HTERT RPE-1 (cell line): ENCODE results near the gene GEN1.

Experiments used
- in situ Hi-C: fragments of 300-500 bp; cut with MboI; formaldehyde crosslinking; loops from 4 replicates; pipeline ENCODE4 v1.14.3; 2020; ENCODE audit warnings: low sequenced_read_pairs

Gene GEN1

DNA sequence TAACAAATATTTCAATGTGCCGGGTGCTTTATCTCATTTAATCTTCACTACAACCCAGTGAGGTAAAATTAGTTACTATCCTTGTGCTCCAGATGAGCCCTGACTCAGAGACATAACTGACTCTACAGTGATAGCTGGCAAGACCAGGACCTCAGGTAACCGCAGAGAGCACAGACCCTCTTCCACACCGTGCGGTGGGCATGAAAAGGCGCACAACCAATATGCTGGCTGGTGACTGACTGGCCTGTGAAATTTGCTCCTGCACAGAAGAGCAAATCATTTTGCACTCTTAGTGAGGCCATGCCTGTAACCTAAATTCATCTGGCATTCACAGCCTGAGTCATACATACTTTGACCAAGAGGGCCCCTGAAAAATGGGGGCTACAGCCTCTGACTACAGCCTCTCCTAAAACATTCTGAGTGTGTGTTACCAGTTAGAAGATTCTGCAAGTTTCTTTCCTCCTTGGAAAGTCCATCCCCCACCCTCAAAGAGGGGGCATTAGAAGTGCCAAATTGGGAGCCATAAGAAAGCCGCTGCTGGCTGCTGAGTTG is 39.9 kb downstream of the GEN1 start:
- in situ Hi-C loops, result no loop called here

DNA sequence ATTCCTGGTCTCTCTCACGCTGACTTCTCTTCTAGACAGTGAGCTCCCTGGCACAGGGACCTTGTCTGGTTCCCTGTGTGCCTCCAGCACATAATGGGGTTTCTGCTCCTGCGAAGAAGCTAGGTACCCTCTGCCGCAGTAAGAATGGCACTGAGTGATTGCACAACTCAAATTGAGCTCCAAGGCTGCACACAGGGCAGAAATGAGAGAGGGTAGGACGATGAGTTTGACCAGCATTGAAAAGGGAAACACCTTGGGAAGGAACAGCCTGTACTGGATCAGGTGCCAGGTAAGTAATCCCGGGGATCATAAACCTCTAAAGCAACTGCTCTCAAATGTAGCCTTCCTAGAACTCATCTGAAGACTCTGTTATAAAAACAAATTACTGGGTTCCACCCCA is 41.4 kb downstream of the GEN1 start:
- in situ Hi-C loops, result no loop called here

DNA sequence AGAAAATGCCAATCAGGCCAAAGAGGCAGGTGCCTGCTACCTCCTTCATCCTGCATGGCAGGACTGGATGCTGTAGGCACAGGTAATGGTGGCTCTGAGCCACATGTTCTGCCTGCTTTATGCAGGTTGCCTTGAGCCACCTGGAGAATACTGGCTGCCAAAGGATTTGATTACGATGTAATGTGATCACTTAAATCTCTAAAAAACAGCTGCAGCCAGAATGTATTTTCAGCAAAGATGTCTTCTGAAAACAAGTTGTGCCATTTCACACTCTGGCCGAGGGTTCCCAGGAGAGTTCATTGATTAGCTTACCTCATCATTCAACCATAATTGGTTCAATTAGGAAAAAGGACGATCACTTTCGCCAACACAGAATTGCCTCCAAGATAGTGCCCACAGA is 44.4 kb downstream of the GEN1 start:
- in situ Hi-C loops, result no loop called here

DNA sequence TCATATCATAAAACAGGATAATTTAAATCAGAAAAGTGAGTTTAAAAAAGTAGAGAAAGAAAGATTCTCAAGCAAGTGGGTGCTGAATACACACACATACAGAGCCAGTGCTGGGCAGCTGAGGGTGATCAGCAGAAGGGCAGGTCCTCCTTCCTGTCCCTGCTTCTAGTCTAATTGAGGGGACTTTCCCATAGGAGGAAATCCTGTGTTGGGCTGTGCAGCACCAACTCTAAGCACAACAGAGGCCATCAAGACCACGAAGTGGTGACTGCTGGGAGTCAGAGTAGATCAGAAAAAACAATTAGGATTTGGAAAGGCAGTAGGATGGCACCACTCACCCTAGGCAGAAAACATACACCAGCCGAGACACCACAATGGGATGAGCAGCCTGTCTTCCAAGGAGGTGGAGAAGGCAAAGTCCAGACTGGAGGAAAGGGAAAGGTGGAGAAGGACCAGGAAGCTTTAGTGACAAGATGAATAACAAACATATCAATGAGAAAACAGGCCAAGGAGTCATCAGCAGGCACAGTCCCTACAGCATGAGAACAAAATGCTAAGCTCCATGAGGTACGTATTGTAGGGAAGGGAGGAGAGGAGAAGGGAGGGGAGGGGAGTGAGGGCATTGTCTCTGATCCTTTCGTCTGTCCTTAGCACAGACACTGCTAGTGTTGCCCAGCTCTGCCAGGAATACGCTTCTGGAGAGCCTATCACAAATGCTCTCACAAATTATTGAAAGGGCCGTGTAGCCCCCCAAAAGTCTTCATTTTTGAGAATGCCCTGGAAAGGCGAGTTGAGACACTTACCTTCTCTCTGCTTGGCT is 45.6 kb downstream of the GEN1 start:
- in situ Hi-C loops, result no loop called here

DNA sequence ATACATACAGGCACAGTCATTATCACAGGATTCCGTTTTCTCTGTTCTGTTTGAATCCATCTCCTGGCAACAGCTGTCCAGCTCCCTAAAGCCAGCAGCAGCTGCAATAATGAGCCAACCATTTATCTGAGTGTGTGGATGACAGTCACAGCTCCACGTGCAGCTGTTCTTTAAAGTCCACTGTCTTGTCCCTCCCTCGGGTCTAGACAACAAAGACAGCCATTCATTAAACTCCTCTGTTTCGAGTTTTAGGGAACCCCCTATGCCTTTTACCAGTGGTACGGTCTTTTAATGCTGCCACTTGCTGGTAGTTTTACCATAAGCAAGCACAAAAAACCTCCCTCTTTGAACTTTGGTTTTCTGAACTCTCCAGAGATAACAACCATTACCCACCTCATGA is 46.3 kb downstream of the GEN1 start:
- in situ Hi-C loops, result no loop called here

DNA sequence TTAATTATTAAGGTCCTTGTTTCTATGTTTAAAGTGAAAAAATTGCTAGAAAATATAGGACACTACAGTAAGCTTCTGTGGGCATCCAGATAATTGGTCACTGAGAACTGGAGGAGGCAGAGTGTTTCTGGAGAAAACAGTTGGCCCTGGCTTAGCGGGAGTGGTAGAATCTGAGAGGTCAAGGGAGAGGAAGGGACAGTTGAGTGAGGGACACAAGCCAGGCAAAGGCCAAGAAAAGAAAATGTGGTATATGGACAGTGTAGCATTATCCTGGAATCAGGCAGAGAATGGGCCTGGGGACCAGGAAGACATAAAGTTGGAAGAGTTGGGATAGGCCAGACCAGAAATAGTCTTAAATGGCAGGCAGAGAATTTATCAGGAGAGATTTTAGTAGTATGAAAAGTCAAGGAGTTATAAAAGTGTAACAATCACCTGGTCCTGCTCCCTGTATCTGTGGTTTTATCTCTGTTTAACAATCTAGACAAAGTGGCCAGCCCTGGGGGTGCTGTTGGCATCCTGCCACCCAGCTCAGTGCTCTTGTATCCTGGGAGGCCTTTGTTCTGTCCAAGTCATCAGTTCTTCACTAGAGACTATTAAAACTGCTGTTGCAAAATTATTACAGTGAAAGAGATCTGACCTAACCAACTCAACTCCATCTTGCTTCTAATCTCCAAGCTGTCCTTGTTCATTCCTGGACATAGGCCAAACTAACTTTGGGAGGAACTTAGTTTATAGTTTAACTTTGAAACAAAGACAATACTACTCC is 46.9 kb downstream of the GEN1 start:
- in situ Hi-C loops, result no loop called here

DNA sequence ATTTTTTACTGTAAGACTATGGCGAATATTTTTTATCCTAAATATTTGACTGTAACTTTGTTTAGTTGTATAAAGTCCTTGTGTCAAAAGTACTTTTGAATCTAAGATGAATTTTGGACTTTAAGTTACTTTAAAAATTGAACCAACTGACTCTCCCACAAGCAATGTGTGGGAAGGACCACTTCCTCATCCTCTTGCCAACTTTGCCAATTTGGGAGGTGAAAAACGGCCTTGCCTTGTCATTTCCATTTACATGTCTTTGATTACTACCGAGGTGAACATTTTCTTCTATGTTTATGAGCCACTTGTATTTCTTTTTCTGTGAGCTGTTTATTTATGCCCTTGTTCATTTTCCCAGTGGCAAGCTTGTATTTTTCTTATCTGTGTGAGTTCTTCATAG is 49.6 kb downstream of the GEN1 start:
- in situ Hi-C loops, result no loop called here

DNA sequence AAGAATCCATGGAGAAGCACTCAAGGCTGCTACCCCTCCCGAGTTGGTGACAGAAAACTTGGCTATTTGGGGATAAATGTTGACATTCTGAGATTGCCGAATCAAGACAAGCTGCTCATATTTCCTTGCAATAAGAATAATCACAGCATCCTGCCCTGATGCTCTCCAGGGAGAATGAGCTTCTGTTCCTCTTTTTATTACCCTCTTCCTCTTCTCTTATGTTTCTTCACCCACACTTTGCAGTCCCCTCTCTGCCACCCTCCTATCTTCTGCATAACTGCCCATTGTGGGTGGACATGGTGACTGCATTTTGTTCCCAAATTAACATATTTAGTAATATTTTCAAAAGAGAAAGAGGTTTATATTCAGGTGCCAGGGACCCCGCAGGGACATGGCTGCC is 50.4 kb downstream of the GEN1 start:
- in situ Hi-C loops, result no loop called here

DNA sequence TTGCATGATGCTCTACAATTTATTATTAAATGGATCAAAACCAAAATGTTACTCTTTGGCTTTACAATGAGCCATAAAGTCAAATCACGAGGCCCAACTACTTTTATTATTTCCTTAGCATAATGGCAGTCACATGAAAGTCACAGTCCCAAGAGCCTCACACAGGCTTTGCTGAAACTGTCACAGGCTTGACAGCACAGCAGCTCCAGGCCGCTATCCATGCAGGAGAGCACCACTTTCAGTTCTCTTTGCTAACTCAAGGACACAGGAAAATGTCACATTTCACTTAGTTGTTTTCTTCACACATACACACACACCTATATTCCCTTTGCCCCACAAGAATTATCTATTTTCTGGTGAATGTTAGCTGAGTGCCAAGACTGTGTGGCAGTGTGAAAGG is 51.2 kb downstream of the GEN1 start:
- in situ Hi-C loops, result no loop called here

DNA sequence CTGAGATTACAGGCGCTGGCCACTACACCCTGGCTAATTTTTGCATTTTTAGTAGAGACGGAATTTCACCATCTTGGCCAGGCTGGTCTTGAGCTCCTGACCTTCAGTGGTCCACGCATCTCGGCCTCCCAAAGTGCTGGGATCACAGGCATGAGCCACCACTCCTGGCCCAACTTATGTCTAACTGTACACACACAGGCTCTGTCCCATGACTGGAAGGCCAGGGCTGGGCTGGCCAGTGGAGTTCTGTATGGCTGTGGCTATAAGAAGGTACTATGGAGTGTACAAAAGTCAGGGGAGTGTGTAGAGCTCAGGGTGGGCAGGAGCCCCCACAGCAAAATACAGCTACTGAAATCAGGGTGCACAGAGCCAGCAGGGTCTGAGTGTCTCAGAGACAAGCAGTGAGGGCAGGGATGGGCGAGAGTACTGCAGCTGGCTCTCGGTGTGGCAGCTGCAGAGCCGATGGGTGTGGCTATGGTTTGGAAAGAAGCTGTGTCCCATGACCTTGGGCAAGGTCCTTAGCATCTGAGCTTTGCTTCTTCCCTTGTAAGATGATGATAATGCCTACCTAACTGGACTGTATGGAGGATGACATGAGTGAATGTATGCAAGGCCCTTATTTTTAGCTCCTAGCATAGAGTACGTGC is 51.9 kb downstream of the GEN1 start:
- in situ Hi-C loops, result no loop called here

DNA sequence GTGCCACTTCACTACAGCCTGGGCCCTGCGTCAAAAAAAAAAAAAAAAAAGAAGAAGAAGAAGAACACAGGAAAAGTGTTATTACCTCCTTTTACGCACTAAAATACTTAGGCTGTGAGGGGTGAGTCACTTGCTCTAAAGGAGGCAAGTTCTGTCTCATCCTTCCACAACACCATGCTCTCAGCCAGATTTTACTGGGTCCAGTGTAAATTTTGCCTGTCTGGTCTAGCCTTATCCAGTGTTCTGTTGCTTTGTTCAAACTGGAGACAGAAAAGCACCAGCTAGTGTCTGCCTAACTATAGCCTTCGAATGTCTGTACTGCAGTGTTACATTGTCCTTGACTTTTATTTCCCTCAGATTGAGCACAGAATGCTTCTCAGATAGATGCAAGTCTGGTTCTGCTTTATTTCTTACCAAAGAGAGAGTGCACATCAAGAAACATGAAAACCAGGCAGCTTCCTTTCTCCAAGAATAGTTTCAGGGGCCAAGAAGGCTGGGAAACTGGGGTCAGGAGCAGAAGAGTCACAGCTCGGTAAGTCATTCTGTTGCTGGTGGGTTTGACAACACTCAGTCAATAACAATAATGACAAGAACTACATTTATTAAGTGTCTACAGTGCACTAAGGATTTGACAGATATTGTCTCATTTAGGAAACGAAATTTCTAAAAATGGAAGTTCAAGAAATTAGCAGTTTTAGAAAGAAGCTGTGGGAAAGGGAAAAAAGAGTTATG is 59.2 kb downstream of the GEN1 start:
- in situ Hi-C loops, result no loop called here

DNA sequence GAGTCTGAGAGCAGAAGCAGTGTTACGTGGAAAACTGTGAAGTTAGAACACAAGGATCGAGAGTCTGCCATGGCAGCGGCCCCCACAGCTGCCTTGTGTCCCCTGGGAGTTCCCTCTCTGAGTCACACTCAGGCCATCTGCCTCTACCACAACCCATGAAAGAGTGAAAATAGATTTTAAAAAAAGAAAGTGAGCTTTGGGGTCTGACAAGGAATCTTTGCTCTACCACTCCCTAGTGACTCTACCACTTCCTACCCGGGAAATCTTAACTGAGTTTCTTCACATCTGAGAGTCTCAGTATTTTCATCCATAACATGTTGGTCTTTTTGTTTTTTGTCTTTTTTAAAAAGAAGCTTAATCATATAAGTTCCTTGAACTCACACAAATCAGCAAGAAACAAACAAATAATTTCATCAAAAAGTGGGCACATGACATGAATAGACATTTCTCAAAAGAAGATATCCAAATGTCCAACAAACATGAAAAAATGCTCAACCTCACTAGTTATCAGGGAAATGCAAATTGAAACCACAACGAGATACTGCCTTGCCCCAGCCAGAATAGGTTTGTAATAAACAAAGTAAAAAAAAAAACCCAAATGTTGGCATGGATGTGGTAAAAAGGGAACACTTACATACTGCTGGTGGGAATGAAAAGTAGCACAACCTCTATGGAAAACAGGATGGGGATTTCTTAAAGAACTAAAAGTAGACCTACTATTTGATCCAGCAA is 60.0 kb downstream of the GEN1 start:
- in situ Hi-C loops, result no loop called here

DNA sequence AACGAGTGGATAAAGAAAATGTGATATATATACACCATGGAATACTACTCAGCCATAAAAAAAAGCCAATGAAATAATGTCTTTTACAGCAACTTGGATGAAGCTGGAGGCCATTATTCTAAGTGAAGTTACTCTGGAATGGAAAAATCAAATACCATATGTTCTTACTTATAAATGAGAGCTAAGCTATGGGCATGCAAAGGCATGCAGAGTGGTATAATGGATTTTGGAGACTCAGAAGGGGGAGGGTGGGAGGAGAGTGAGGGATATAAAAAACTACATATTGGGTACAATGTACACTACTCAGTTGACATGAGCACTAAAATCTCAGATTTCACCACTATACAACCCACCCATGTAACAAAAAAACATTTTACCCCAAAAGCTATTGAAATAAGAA is 60.7 kb downstream of the GEN1 start:
- in situ Hi-C loops, result no loop called here

DNA sequence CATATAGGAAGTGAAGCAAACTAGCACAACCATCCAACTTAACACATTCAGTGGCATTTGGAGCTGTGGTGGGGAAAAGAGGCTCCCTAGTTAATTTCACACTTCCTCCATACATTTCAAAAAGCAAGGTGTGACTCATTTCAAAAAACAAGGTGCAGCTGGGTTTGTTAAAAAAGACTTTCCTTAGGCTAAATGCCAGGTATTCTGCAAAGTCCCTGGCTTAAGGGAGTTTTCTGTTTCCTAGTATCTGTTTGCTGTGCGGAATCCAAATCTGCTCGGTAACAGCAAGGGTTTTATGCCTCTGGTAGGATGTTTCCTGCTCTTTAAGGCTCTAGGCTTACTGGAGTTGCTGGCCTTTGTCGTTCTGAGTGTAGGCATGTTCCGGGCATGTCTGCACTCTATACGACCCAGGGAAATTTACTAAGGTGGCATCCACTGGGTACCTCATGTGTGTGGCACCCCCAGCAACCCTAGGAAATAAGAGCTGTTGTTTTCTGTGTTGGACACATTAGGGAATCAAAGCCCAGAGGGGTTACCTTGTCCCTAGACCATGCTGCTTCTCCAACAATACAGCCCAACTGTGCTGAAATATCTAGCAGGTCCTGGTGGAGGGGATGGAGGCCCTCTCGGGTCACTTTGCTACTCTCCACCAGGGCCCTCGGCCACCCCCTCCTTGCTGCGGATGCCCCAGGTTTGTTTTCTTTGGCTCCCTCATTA is 61.7 kb downstream of the GEN1 start:
- in situ Hi-C loops, result no loop called here

DNA sequence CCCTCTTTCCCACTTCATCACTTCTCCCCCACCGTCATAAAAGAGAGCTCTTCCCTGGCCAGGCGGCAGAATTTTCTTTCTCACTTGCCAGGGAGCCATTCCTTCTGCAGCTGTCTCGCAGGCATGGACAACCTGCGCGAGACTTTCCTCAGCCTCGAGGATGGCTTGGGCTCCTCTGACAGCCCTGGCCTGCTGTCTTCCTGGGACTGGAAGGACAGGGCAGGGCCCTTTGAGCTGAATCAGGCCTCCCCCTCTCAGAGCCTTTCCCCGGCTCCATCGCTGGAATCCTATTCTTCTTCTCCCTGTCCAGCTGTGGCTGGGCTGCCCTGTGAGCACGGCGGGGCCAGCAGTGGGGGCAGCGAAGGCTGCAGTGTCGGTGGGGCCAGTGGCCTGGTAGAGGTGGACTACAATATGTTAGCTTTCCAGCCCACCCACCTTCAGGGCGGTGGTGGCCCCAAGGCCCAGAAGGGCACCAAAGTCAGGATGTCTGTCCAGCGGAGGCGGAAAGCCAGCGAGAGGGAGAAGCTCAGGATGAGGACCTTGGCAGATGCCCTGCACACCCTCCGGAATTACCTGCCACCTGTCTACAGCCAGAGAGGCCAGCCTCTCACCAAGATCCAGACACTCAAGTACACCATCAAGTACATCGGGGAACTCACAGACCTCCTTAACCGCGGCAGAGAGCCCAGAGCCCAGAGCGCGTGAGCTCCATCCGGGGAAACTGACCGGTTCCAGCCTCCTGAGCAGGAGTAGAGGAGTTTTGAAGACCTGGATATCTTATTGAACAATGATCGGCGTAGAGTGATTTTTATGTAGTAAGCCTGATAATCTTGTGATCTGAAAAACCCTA is 62.7 kb downstream of the GEN1 start, which contains the start of gene MSGN1:
TSS of gene MSGN1 (plus strand) at position 65 of the 850 bp plus-strand sequence. CDS start at position 124, 59 bp downstream.
- in situ Hi-C loops, result no loop called here

DNA sequence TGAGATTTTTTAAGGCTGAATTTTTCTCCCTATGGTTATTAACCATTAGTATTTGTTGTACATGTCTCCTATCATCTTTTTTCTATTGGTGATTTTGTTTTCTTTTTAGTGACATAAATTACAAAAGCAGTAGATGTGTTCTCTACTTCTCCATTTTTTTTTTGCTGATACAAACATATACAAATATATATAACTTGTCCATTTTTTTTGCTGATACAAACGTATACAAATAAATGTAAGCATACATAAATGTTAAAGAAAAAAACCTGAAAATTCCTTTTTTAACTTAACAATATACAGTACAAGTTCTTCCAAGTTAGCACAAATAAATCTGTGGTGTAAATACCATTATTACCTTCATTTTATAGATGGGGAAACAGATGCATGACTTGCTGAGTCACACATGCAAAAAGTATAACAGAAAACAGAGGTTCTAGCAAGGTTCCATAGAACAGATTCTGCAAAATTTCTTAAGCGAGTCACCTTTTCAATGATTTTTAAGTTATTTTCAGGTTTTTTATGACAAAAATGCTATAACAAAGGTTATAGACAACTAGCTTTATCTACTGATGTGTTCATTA is 64.4 kb downstream of the GEN1 start:
- in situ Hi-C loops, result no loop called here

DNA sequence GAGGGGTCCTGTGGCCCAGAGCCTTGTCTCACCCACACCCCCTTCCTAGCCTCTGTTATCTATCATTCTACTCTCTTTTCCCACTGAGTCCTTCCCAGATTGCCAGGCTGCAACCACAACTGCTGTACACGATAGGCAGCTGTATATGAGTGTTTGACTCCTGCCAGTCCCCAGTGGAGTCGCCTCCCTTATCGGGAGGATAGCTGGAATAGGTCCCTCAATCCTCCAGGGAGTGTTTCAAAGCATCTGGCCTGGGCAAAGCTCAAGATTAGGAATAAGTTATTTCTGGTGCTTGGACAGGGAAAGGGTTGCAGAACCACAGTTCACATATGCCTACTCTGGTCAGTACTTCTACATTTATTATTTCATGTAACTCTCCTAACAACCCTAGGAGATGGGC is 67.1 kb downstream of the GEN1 start:
- in situ Hi-C loops, result no loop called here
